Measurements from ENCODE around the gene OVOL2.

Gene OVOL2

GRCh38 chr20:17985388-17986018 lies 72.2 kb downstream of the OVOL2 start:
- no peak for ATAC-seq
- no peak for DNase-seq

GRCh38 chr20:17976305-17976704 lies 81.4 kb downstream of the OVOL2 start:
- ATAC-seq, result no peak
- DNase-seq, result no peak
